Keratinocyte (primary cell): ENCODE measurements around the gene PLEKHH1. TPM values are rescaled to one million over a fixed set of nuclear protein-coding genes. Genes with fewer than 3 reads are reported as not detected.

Source experiments
- DNase-seq: peaks from one replicate; pipeline ENCODE4 v3.0.0-alpha.2; 2011; ENCODE audit warnings: low read depth, missing footprints, low spot score
- FAIRE-seq: peaks from 2 replicates; lab custom pipeline; 2011; peaks lifted over from hg19 to GRCh38; lab: Jason Lieb, UNC
- H2AFZ ChIP-seq: 2 replicates; pipeline ENCODE4 v1.6.0; 2012; ENCODE audit warnings: low read length, control low read depth, inconsistent platforms; ENCODE audit not compliant: control insufficient read depth
- H3K27ac ChIP-seq: 2 replicates; pipeline ENCODE4 v1.5.1; 2011; ENCODE audit warnings: low read length; ENCODE audit not compliant: control insufficient read depth, insufficient read depth
- H3K27me3 ChIP-seq: 3 replicates; pipeline ENCODE4 v1.6.0; 2011; ENCODE audit warnings: low read length; ENCODE audit not compliant: control insufficient read depth, insufficient read depth; ENCODE audit errors: extremely low read depth
- H3K36me3 ChIP-seq, 2 experiments: 2 replicates in 1 of 2; 3 replicates in 1 of 2; pipeline ENCODE4 v1.5.1; 2011; ENCODE audit warnings: low read length in 2 of 2, mild to moderate bottlenecking in 1 of 2; ENCODE audit not compliant: control insufficient read depth in 2 of 2, insufficient read depth in 2 of 2; ENCODE audit errors: extremely low read depth in 1 of 2
- H3K4me1 ChIP-seq: 3 replicates; pipeline ENCODE4 v1.5.1; 2011; ENCODE audit warnings: low read length; ENCODE audit not compliant: control insufficient read depth, insufficient read depth; ENCODE audit errors: extremely low read depth
- H3K4me2 ChIP-seq: 3 replicates; pipeline ENCODE4 v1.6.0; 2011; ENCODE audit warnings: low read depth, low read length; ENCODE audit not compliant: control insufficient read depth, insufficient read depth; ENCODE audit errors: extremely low read depth
- H3K4me3 ChIP-seq, 3 experiments: fragments of 200-600 bp in 1 of 3; sonication (generic) in 1 of 3; 2 replicates in 2 of 3; 3 replicates in 1 of 3; pipeline ENCODE4 v1.5.1; 2011 to 2016; ENCODE audit warnings: low read length in 3 of 3, mild to moderate bottlenecking in 3 of 3, control low read depth in 2 of 3, inconsistent platforms in 1 of 3, low read depth in 1 of 3, mixed read lengths in 1 of 3, mixed run types in 1 of 3, moderate library complexity in 1 of 3; ENCODE audit not compliant: control insufficient read depth in 2 of 3, insufficient read depth in 2 of 3; ENCODE audit errors: extremely low read depth in 1 of 3
- H3K79me2 ChIP-seq: 2 replicates; pipeline ENCODE4 v1.6.0; 2012; ENCODE audit warnings: low read length; ENCODE audit not compliant: control insufficient read depth, insufficient read depth
- H3K9ac ChIP-seq: 3 replicates; pipeline ENCODE4 v1.6.0; 2011; ENCODE audit warnings: low read length; ENCODE audit not compliant: control insufficient read depth, insufficient read depth; ENCODE audit errors: extremely low read depth
- H3K9me1 ChIP-seq: 3 replicates; pipeline ENCODE4 v1.6.0; 2011; ENCODE audit warnings: low read length; ENCODE audit not compliant: control insufficient read depth, insufficient read depth; ENCODE audit errors: extremely low read depth
- H3K9me3 ChIP-seq: 2 replicates; pipeline ENCODE4 v1.5.1; 2012; ENCODE audit warnings: low read depth, low read length; ENCODE audit not compliant: control insufficient read depth
- H4K20me1 ChIP-seq: 3 replicates; pipeline ENCODE4 v1.6.0; 2011; ENCODE audit warnings: low read length; ENCODE audit not compliant: control insufficient read depth, insufficient read depth; ENCODE audit errors: extremely low read depth
- CTCF ChIP-seq, 3 experiments: IDR thresholded peaks in 1 of 3; conservative IDR thresholded peaks in 1 of 3; optimal IDR thresholded peaks in 1 of 3; 2 replicates in 2 of 3; 3 replicates in 1 of 3; pipeline versions ENCODE3 to v1.5.1; 2011; ENCODE audit warnings: low read length in 3 of 3, mild to moderate bottlenecking in 3 of 3, moderate library complexity in 2 of 3, control low read depth in 1 of 3, inconsistent platforms in 1 of 3; ENCODE audit not compliant: insufficient read depth in 2 of 3; ENCODE audit errors: extremely low read depth in 1 of 3
- EZH2 ChIP-seq: IDR thresholded peaks from one replicate; pipeline ENCODE4 v1.6.1; 2012; ENCODE audit warnings: inconsistent platforms, mild to moderate bottlenecking, low read length, moderate library complexity
- dilution Hi-C: fragments of 300-500 bp; cut with MboI; formaldehyde crosslinking; loops from one replicate; pipeline ENCODE4 v1.7.0; 2020; ENCODE audit warnings: low sequenced_read_pairs; ENCODE audit not compliant: extremely low pct_ligation_motif_present
- polyA plus RNA-seq, 5 experiments: library from polyadenylated mRNA; depleted of rRNA in 3 of 5; stranded (reverse) in 3 of 5; stranded (forward) in 1 of 5; unstranded in 1 of 5; fragments of >200 nt; gene quantifications; 1 replicate in 1 of 5; 2 replicates in 3 of 5; 3 replicates in 1 of 5; pipeline versions ENCODE4 v1.2.1 to v1.2.3, GENCODE V29; 2011 to 2012; ENCODE audit warnings: missing spikeins in 2 of 5, low read depth in 1 of 5, low replicate concordance in 1 of 5

Gene PLEKHH1
- polyA plus RNA-seq, 1 donor (not counting 4 experiments of a cell fraction or from before 2014, with no cell fraction given) = 4.4 TPM

- Histone ChIP-seq H3K27ac (no peak overlapping the region), H3K79me2 (no peaks in the 10 kb centered on the region), H3K36me3 (peaks cover 0 to 7% of the 10 kb centered on the region in 2 experiments), H3K4me2 (no peak overlapping the region), H3K4me3 (no peak overlapping the region), H3K4me1 (no peaks in the 10 kb centered on the region), H3K9me3 (no peaks in the 10 kb centered on the region), H3K9ac (no peak overlapping the region), H2AFZ (no peak overlapping the region), H3K9me1 (no peaks in the 10 kb centered on the region), H3K27me3 (no peaks in the 10 kb centered on the region), H4K20me1 (no peaks in the 10 kb centered on the region)
- dilution Hi-C loops = no loop called here
- FAIRE-seq (no peak), DNase-seq (no peak)
- TF ChIP-seq CTCF (optimal IDR thresholded peaks at IDR 0.05 in 1 of 3, IDR thresholded peaks at IDR 0.05 in 1 of 3, conservative IDR thresholded peaks at IDR 0.05 in 1 of 3; ENCODE audit: extremely low read depth in 1 of 3, insufficient read depth in 2 of 3, low read length in 3 of 3) (no peak), EZH2 (no peak)
These were observed 41.1 kb downstream of the PLEKHH1 start for GRCh38 chr14:67574156-67574555.

- H3K4me3 ChIP-seq = no peak overlapping the region
- no peaks in the 10 kb centered on the region for H3K9me3 ChIP-seq
- no peaks in the 10 kb centered on the region for H3K27me3 ChIP-seq
- DNase-seq = no peak
- FAIRE-seq = no peak
- no peak overlapping the region for H2AFZ ChIP-seq
- H3K4me1 ChIP-seq = no peaks in the 10 kb centered on the region
- H4K20me1 ChIP-seq = no peaks in the 10 kb centered on the region
- peaks cover 0 to 11% of the 10 kb centered on the region in 2 experiments for H3K36me3 ChIP-seq
- H3K9me1 ChIP-seq = no peaks in the 10 kb centered on the region
- TF ChIP-seq EZH2 (no peak), CTCF (optimal IDR thresholded peaks at IDR 0.05 in 1 of 3, IDR thresholded peaks at IDR 0.05 in 1 of 3, conservative IDR thresholded peaks at IDR 0.05 in 1 of 3; ENCODE audit: extremely low read depth in 1 of 3, insufficient read depth in 2 of 3, low read length in 3 of 3) (no peak)
- H3K27ac ChIP-seq = no peak overlapping the region
- H3K79me2 ChIP-seq = no peaks in the 10 kb centered on the region
- H3K9ac ChIP-seq = no peak overlapping the region
- H3K4me2 ChIP-seq = no peak overlapping the region
- dilution Hi-C loops = no loop called here
These were observed 41.7 kb downstream of the PLEKHH1 start for GRCh38 chr14:67574806-67575205.
